Hepatocyte (in vitro differentiated cells): ENCODE data around the gene PHLDB1.

ENCODE experiments used
- CTCF ChIP-seq: fragments of 200-600 bp; sonication (generic); IDR thresholded peaks from 2 replicates; pipeline ENCODE4 v1.5.1; 2016; ENCODE audit warnings: antibody characterized with exemption, mild to moderate bottlenecking; ENCODE audit not compliant: poor library complexity
- EZH2 ChIP-seq: fragments of 200-600 bp; sonication (generic); IDR thresholded peaks from 2 replicates; pipeline ENCODE4 v1.6.1; 2016; ENCODE audit warnings: antibody characterized with exemption, mild to moderate bottlenecking, borderline replicate concordance

- TF ChIP-seq CTCF, result no peak
- no peak for TF ChIP-seq EZH2
Observed at GRCh38 chr11:118648291-118648690, 40.9 kb downstream of the PHLDB1 start.
